Thyroid gland (tissue), 4 donors: Measurements from ENCODE around the gene ICE1.

Experiments
- CTCF ChIP-seq, 6 experiments: fragments of 200-600 bp in 3 of 6; fragments of 450-650 bp in 3 of 6; sonication (generic) in 3 of 6; IDR thresholded peaks; one replicate each; pipeline ENCODE4 v1.5.1; 2016 to 2019; ENCODE audit warnings: antibody characterized with exemption in 6 of 6, mild to moderate bottlenecking in 2 of 6, inconsistent platforms in 1 of 6, moderate library complexity in 1 of 6
- POLR2A ChIP-seq, 2 donors: fragments of 450-650 bp; IDR thresholded peaks; one replicate each; pipeline ENCODE4 v1.6.1; 2017; ENCODE audit warnings: antibody characterized with exemption in 2 of 2, mild to moderate bottlenecking in 2 of 2, moderate library complexity in 1 of 2

DNA sequence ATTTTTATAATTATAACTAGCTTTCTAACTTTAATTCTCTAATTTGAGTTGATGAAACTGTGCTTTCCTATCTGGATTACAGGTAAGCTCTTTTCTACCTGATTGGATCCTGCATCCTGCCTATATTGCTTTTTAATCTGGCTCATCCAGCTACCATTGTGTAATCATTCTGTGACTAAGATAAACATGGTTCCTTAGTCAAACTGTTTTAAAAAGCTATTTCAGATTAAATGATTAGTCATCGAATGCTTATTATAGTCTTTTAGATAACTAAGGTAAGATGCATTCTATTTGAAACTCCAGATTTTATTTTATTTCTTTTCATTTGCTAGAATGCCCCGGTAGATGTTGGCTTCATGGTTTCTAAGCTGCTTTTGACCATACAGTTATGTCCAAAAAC, 50.7 kb downstream of the ICE1 start:
- TF ChIP-seq POLR2A (IDR thresholded peaks at IDR 0.05), result no peak
- no peak for TF ChIP-seq CTCF (IDR thresholded peaks at IDR 0.05)
